HepG2 (cell line): ENCODE data around the gene DIPK1B. TPM values are rescaled to one million over a fixed set of nuclear protein-coding genes. Genes with fewer than 3 reads are reported as not detected.

Experiments used
- ATAC-seq: fragments of 200-7000 bp; cut with Tn5 transposase; 3 replicates; pipeline ENCODE4 v1.9.1; 2020; ENCODE audit warnings: mild to moderate bottlenecking, moderate library complexity
- BruUV-seq: library from RNA; stranded (reverse); fragments of 400-500 nt; replicated peaks from 2 replicates; lab custom pipeline; 2021; lab: Mats Ljungman, UMichigan
- CTCF ChIA-PET: fragments of 300-600 bp; formaldehyde crosslinking; extraction: SDS; loops from one replicate; lab custom pipeline; 2021; ENCODE audit warnings: low total read pairs, inconsistent platforms, low intra/inter-chr PET ratio; lab: Yijun Ruan, JAX
- POLR2A ChIA-PET: fragments of 350-600 bp; sonication (Branson Sonifier 250); formaldehyde crosslinking; loops from one replicate; lab custom pipeline; 2020; ENCODE audit warnings: antibody characterized with exemption, inconsistent platforms; lab: Yijun Ruan, JAX
- DNase-seq: peaks from one replicate; pipeline ENCODE4 v3.0.0-alpha.2; 2015; ENCODE audit warnings: low spot score
- FAIRE-seq: peaks from 3 replicates; lab custom pipeline; 2011; peaks lifted over from hg19 to GRCh38; lab: Jason Lieb, UNC
- H2AFZ ChIP-seq: one replicate; pipeline ENCODE4 v1.6.1; 2011; ENCODE audit warnings: low read length, inconsistent platforms
- H3K27ac ChIP-seq: fragments of 300-600 bp; 3 replicates; pipeline ENCODE4 v1.8.0; 2011; ENCODE audit warnings: mixed run types, mild to moderate bottlenecking, mixed read lengths, low read length, inconsistent platforms; ENCODE audit not compliant: insufficient read depth; ENCODE audit errors: extremely low read length
- H3K27me3 ChIP-seq, 2 experiments: fragments of 200-600 bp in 1 of 2; 2 replicates in 1 of 2; 3 replicates in 1 of 2; pipeline versions ENCODE4 v1.6.0 to v1.8.0; 2011; ENCODE audit warnings: low read length in 2 of 2, mild to moderate bottlenecking in 2 of 2, moderate library complexity in 2 of 2, inconsistent platforms in 1 of 2; ENCODE audit not compliant: insufficient read depth in 2 of 2, control insufficient read depth in 1 of 2
- H3K36me3 ChIP-seq, 2 experiments: fragments of 200-600 bp in 1 of 2; replicated peaks in 1 of 2; 2 replicates in 1 of 2; 3 replicates in 1 of 2; pipeline versions ENCODE4 v1.5.1 to v1.8.0; 2011; ENCODE audit warnings: low read length in 2 of 2, inconsistent platforms in 1 of 2; ENCODE audit not compliant: insufficient read depth in 2 of 2, control insufficient read depth in 1 of 2
- H3K4me1 ChIP-seq: 2 replicates; pipeline ENCODE4 v1.5.1; 2012; ENCODE audit warnings: low read length, inconsistent platforms; ENCODE audit not compliant: insufficient read depth
- H3K4me2 ChIP-seq: 2 replicates; pipeline ENCODE4 v1.6.0; 2011; ENCODE audit warnings: low read depth, low read length, inconsistent platforms
- H3K4me3 ChIP-seq, 3 experiments: fragments of 200-600 bp in 1 of 3; sonication (generic), shearing (Covaris generic) in 1 of 3; replicated peaks in 1 of 3; 2 replicates each; pipeline ENCODE4 v1.5.1; 2011 to 2016; ENCODE audit warnings: low read length in 3 of 3, inconsistent platforms in 2 of 3, low read depth in 2 of 3, mild to moderate bottlenecking in 2 of 3, control low read depth in 1 of 3, mixed read lengths in 1 of 3; ENCODE audit not compliant: insufficient read depth in 1 of 3
- H3K79me2 ChIP-seq: one replicate; pipeline ENCODE4 v1.6.1; 2011; ENCODE audit warnings: low read length, inconsistent platforms; ENCODE audit not compliant: insufficient read depth
- H3K9ac ChIP-seq: 2 replicates; pipeline ENCODE4 v1.6.0; 2011; ENCODE audit warnings: mild to moderate bottlenecking, low read depth, low read length, inconsistent platforms; ENCODE audit not compliant: insufficient read depth
- H3K9me3 ChIP-seq: 2 replicates; pipeline ENCODE4 v1.5.1; 2012; ENCODE audit warnings: mild to moderate bottlenecking, low read length
- H4K20me1 ChIP-seq: 2 replicates; pipeline ENCODE4 v1.6.0; 2011; ENCODE audit warnings: inconsistent platforms, mild to moderate bottlenecking, low read length, moderate library complexity; ENCODE audit not compliant: insufficient read depth
- DZIP1 ChIP-seq: sonication (generic); formaldehyde crosslinking; IDR thresholded peaks from 2 replicates; pipeline ENCODE4 v1.5.0; 2020; ENCODE audit warnings: mild to moderate bottlenecking, missing genetic modification reagents
- GATA4 ChIP-seq: sonication (generic); IDR thresholded peaks from 2 replicates; pipeline ENCODE4 v1.6.1; 2016; ENCODE audit warnings: antibody characterized with exemption, low read depth, borderline replicate concordance
- HNRNPL ChIP-seq: fragments of 200-400 bp; formaldehyde crosslinking; IDR thresholded peaks from 2 replicates; pipeline ENCODE4 v1.6.1; 2017; ENCODE audit warnings: mild to moderate bottlenecking, low read depth, low read length
- HNRNPLL ChIP-seq: fragments of 200-400 bp; formaldehyde crosslinking; IDR thresholded peaks from 2 replicates; pipeline ENCODE4 v1.6.1; 2017; ENCODE audit warnings: mild to moderate bottlenecking, low read depth, low read length; ENCODE audit not compliant: poor library complexity, severe bottlenecking
- MAZ ChIP-seq, 2 experiments: sonication (generic) in 1 of 2; formaldehyde crosslinking in 1 of 2; IDR thresholded peaks; 2 replicates each; pipeline versions ENCODE4 v1.5.0 to v1.6.1; 2012 to 2020; ENCODE audit warnings: low read depth in 2 of 2, mild to moderate bottlenecking in 2 of 2, borderline replicate concordance in 1 of 2, improper control_type of control experiment in 1 of 2, low read length in 1 of 2, missing genetic modification reagents in 1 of 2, moderate library complexity in 1 of 2
- MXI1 ChIP-seq: IDR thresholded peaks from 3 replicates; pipeline ENCODE4 v1.6.1; 2012; ENCODE audit warnings: low read depth, low read length, inconsistent platforms, borderline replicate concordance
- POLR2AphosphoS5 ChIP-seq: IDR thresholded peaks from 2 replicates; pipeline ENCODE4 v1.6.1; 2012; ENCODE audit warnings: low read depth, low read length
- POLR2G ChIP-seq: fragments of 200-400 bp; formaldehyde crosslinking; IDR thresholded peaks from 2 replicates; pipeline ENCODE4 v1.6.1; 2018; ENCODE audit warnings: mild to moderate bottlenecking, low read depth, low read length, moderate library complexity
- PPARG ChIP-seq: conservative IDR thresholded peaks from 2 replicates; pipeline ENCODE4 v1.6.1; 2016; ENCODE audit warnings: missing biosample characterization, missing genetic modification reagents
- PRDM15 ChIP-seq: sonication (generic); formaldehyde crosslinking; IDR thresholded peaks from 2 replicates; pipeline ENCODE4 v1.4.0; 2020; ENCODE audit warnings: missing genetic modification reagents
- RARA ChIP-seq: IDR thresholded peaks from 2 replicates; pipeline ENCODE4 v1.6.1; 2016; ENCODE audit warnings: missing genetic modification reagents, missing compliant biosample characterization
- RXRB ChIP-seq: IDR thresholded peaks from 2 replicates; pipeline ENCODE4 v1.6.1; 2016; ENCODE audit warnings: borderline replicate concordance, missing genetic modification reagents, missing compliant biosample characterization
- SAP130 ChIP-seq: IDR thresholded peaks from 2 replicates; pipeline ENCODE4 v1.6.1; 2016; ENCODE audit warnings: low read depth
- YEATS4 ChIP-seq: sonication (generic); formaldehyde crosslinking; IDR thresholded peaks from 2 replicates; pipeline ENCODE4 v1.4.0; 2020; ENCODE audit warnings: missing genetic modification reagents, borderline replicate concordance
- ZNF10 ChIP-seq: sonication (generic); formaldehyde crosslinking; IDR thresholded peaks from 2 replicates; pipeline ENCODE4 v1.4.0; 2020; ENCODE audit warnings: mild to moderate bottlenecking, low read depth, missing genetic modification reagents, borderline replicate concordance
- ZNF20 ChIP-seq: sonication (generic); formaldehyde crosslinking; IDR thresholded peaks from 2 replicates; pipeline ENCODE4 v1.4.0; 2020; ENCODE audit warnings: mild to moderate bottlenecking, moderate library complexity, missing genetic modification reagents
- ZNF546 ChIP-seq: sonication (generic); formaldehyde crosslinking; conservative IDR thresholded peaks from 2 replicates; pipeline ENCODE4 v1.8.1; 2023; ENCODE audit warnings: mild to moderate bottlenecking, missing genetic modification reagents
- WGBS: methylation state at CpG from one replicate; pipeline ENCODE4 v1.1.6; 2017; ENCODE audit warnings: low lambda C conversion rate; 5-methylcytosine and 5-hydroxymethylcytosine counted together
- in situ Hi-C: cut with HindIII; loops from 2 replicates; pipeline ENCODE4 v1.10.0; 2017; ENCODE audit warnings: low pct_unique_long_range_greater_than_20kb; ENCODE audit not compliant: extremely low pct_ligation_motif_present
- intact Hi-C: fragments of 100-400 bp; cut with micrococcal nuclease; formaldehyde crosslinking; loops from one replicate; pipeline ENCODE4 v1.10.0; 2022; ENCODE audit not compliant: unreplicated experiment
- polyA plus RNA-seq, 8 experiments: library from polyadenylated mRNA; depleted of rRNA in 3 of 8; stranded (reverse) in 7 of 8; unstranded in 1 of 8; fragments of >200 nt; fragmentation: Illumina TruSeq in 4 of 8; extraction: Trizol in 4 of 8; gene quantifications; 2 replicates each; pipeline versions ENCODE4 v1.2.1 to v1.2.3, GENCODE V29; 2011 to 2016; ENCODE audit warnings: low read depth in 4 of 8, missing spikeins in 1 of 8, mixed read lengths in 1 of 8; ENCODE audit not compliant: insufficient read depth in 1 of 8
- total RNA-seq, 5 experiments: library from RNA; depleted of rRNA; stranded (reverse); fragments of >200 nt; fragmentation: Illumina TruSeq; extraction: Trizol; gene quantifications; 2 replicates each; pipeline ENCODE4 v1.2.3, GENCODE V29; 2016; ENCODE audit warnings: low read depth in 1 of 5

The DIPK1B gene
- total and polyA plus RNA-seq, 2 of the 13 experiments (the other 11 are each of a cell fraction or from before 2014, with no cell fraction given), result 0.18 to 3.9 TPM

GRCh38 chr9:136762915-136763648 lies 50.7 kb downstream of the DIPK1B start:
- no peaks in the 10 kb centered on the region for H3K9me3 ChIP-seq
- peak; percentile 18 for ATAC-seq
- H3K4me2 ChIP-seq, result peak overlapping the region; percentile 23; the same call in 1 of the 2 replicates
- H3K79me2 ChIP-seq, result no peaks in the 10 kb centered on the region
- WGBS, result 53% methylated on average over 32 of the region's 37 CpGs
- H3K27me3 ChIP-seq, result peaks cover 0 to 9% of the 10 kb centered on the region in 2 experiments; a peak in 1 of 5 replicates
- CTCF ChIA-PET, result no interaction called here
- H4K20me1 ChIP-seq, result no peaks in the 10 kb centered on the region
- H3K36me3 ChIP-seq, result no peaks in the 10 kb centered on the region
- H2AFZ ChIP-seq, result no peak overlapping the region
- H3K27ac ChIP-seq, result no peak overlapping the region
- no peak overlapping the region for H3K9ac ChIP-seq
- no peak for FAIRE-seq
- peaks cover 71% of the 10 kb centered on the region for H3K4me1 ChIP-seq
- in situ Hi-C loops, result no loop called here
- intact Hi-C loops, result no loop called here
- DNase-seq, result peak; percentile 30
- H3K4me3 ChIP-seq, result peak overlapping the region in 1 of 3 experiments; percentile 44; a peak in 1 of 6 replicates
- BruUV-seq, result no TSS peak
- POLR2A ChIA-PET, result interaction anchor here (1.4 kb wide), 1 partner anchor 35 kb away, joined by 3 read pairs; no protein-coding TSS in a partner anchor
- TF ChIP-seq MXI1, result 0 out of 3 replicates have a peak, but pooled peaks have one; percentile 14
- TF ChIP-seq ZNF10 (CRISPR knock-in tag), result no peak
- no peak for TF ChIP-seq PRDM15
- peak; percentile 37; the same call in 1 of the 2 replicates for TF ChIP-seq POLR2G
- TF ChIP-seq SAP130 (CRISPR knock-in tag), result peak; percentile 39; the same call in 1 of the 2 replicates
- TF ChIP-seq YEATS4, result no peak
- peak; percentile 44; the same call in 1 of the 2 replicates for TF ChIP-seq MAZ (IDR thresholded peaks at IDR 0.05; ENCODE audit: borderline replicate concordance, low read depth, low read length)
- TF ChIP-seq MAZ (CRISPR knock-in tag; IDR thresholded peaks at IDR 0.05; ENCODE audit: low read depth), result no peak
- no peak for TF ChIP-seq ZNF20 (CRISPR knock-in tag)
- TF ChIP-seq PPARG, result peak; percentile 74
- no peak for TF ChIP-seq ZNF546 (CRISPR knock-in tag)
- TF ChIP-seq RARA (CRISPR knock-in tag), result 0 out of 2 replicates have a peak, but pooled peaks have one; percentile 13
- 0 out of 2 replicates have a peak, but pooled peaks have one; percentile 21 for TF ChIP-seq DZIP1 (CRISPR knock-in tag)
- TF ChIP-seq HNRNPLL, result peak; percentile 11
- TF ChIP-seq POLR2AphosphoS5, result peak; percentile 38; the same call in 1 of the 2 replicates
- peak; percentile 49; the same call in 1 of the 2 replicates for TF ChIP-seq GATA4
- 0 out of 2 replicates have a peak, but pooled peaks have one; percentile 14 for TF ChIP-seq HNRNPL
- TF ChIP-seq RXRB, result peak; percentile 59; the same call in 1 of the 2 replicates
